GM21528 (cell line): ENCODE results near the gene ACER2.

Source experiments
- ATAC-seq: cut with Tn5 transposase; IDR thresholded peaks from one replicate; pipeline ENCODE4 v1.9.1; 2021; ENCODE audit warnings: mild to moderate bottlenecking, moderate library complexity; ENCODE audit not compliant: unreplicated experiment, low FRiP score

Gene ACER2

GRCh38 chr9:19446361-19446861 lies 37.6 kb downstream of the ACER2 start:
- no peak for ATAC-seq

GRCh38 chr9:19451240-19452087 lies 42.7 kb downstream of the ACER2 start:
- peak; percentile 94 for ATAC-seq

GRCh38 chr9:19456426-19456825 lies 47.6 kb downstream of the ACER2 start:
- ATAC-seq, result no peak

- peak; percentile 82 for ATAC-seq
These were observed 48.3 kb downstream of the ACER2 start for GRCh38 chr9:19456996-19457692.

- peak; percentile 29 for ATAC-seq
These were observed 48.8 kb downstream of the ACER2 start for GRCh38 chr9:19457693-19458009.

- ATAC-seq, result no peak
These were observed 51.4 kb downstream of the ACER2 start for GRCh38 chr9:19460243-19460642.

GRCh38 chr9:19461135-19461534 lies 52.3 kb downstream of the ACER2 start:
- ATAC-seq, result no peak

GRCh38 chr9:19464061-19464763 lies 55.4 kb downstream of the ACER2 start:
- peak; percentile 34 for ATAC-seq

GRCh38 chr9:19464764-19465585 lies 56.2 kb downstream of the ACER2 start:
- ATAC-seq, result peak; percentile 96

GRCh38 chr9:19465586-19466279 lies 56.9 kb downstream of the ACER2 start:
- ATAC-seq, result no peak

- ATAC-seq, result no peak
These were observed 57.5 kb downstream of the ACER2 start for GRCh38 chr9:19466280-19466639.

- ATAC-seq, result no peak
These were observed 60.5 kb downstream of the ACER2 start for GRCh38 chr9:19469271-19469670.

- ATAC-seq, result no peak
These were observed 61.8 kb downstream of the ACER2 start for GRCh38 chr9:19470567-19470966.

- ATAC-seq, result no peak
These were observed 62.3 kb downstream of the ACER2 start for GRCh38 chr9:19470981-19471650.

GRCh38 chr9:19471737-19472648 lies 63.2 kb downstream of the ACER2 start:
- peak; percentile 87 for ATAC-seq

GRCh38 chr9:19473605-19474004 lies 64.8 kb downstream of the ACER2 start:
- ATAC-seq, result no peak

- ATAC-seq, result no peak
These were observed 71.1 kb downstream of the ACER2 start for GRCh38 chr9:19479874-19480273.

GRCh38 chr9:19480345-19480744 lies 71.5 kb downstream of the ACER2 start:
- ATAC-seq, result no peak
